GM21381 (cell line): ENCODE results near the gene ADAMTS20.
"Not testable (repeated sequence)": the region's sequence is repeated elsewhere in the genome, so short reads cannot be mapped to it uniquely, and the experiment has no call there.

Source experiments
- ATAC-seq: cut with Tn5 transposase; IDR thresholded peaks from one replicate; pipeline ENCODE4 v1.9.1; 2021; ENCODE audit warnings: mild to moderate bottlenecking, moderate library complexity; ENCODE audit not compliant: unreplicated experiment

Gene ADAMTS20, protein sequence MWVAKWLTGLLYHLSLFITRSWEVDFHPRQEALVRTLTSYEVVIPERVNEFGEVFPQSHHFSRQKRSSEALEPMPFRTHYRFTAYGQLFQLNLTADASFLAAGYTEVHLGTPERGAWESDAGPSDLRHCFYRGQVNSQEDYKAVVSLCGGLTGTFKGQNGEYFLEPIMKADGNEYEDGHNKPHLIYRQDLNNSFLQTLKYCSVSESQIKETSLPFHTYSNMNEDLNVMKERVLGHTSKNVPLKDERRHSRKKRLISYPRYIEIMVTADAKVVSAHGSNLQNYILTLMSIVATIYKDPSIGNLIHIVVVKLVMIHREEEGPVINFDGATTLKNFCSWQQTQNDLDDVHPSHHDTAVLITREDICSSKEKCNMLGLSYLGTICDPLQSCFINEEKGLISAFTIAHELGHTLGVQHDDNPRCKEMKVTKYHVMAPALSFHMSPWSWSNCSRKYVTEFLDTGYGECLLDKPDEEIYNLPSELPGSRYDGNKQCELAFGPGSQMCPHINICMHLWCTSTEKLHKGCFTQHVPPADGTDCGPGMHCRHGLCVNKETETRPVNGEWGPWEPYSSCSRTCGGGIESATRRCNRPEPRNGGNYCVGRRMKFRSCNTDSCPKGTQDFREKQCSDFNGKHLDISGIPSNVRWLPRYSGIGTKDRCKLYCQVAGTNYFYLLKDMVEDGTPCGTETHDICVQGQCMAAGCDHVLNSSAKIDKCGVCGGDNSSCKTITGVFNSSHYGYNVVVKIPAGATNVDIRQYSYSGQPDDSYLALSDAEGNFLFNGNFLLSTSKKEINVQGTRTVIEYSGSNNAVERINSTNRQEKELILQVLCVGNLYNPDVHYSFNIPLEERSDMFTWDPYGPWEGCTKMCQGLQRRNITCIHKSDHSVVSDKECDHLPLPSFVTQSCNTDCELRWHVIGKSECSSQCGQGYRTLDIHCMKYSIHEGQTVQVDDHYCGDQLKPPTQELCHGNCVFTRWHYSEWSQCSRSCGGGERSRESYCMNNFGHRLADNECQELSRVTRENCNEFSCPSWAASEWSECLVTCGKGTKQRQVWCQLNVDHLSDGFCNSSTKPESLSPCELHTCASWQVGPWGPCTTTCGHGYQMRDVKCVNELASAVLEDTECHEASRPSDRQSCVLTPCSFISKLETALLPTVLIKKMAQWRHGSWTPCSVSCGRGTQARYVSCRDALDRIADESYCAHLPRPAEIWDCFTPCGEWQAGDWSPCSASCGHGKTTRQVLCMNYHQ (N-terminal part only)

GRCh38 chr12:43551971-43552559 is at the start of gene ADAMTS20:
Gene ADAMTS20 (minus strand): TSS chr12:43552203. CDS start chr12:43551921, 282 bp downstream.
- ATAC-seq = no peak

DNA sequence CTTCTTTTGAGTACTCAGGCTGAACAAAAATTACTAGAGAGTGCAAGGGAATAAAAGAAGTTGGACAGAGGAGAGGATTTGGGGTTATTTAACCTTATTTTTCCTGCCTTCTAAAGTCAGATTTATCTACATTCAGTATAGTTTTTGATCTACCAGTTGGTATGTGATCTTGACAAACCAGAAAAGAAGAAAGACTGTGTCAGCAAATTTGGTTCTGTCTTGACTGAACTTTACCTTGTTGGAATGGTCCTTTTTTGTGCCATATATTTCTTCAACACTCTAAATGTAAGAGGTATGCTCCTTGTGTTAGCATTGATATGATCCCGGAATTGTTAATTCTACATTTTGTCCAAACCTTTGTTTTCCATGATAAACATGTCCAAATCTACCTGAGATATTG is 47.7 kb upstream of the ADAMTS20 start:
- no peak for ATAC-seq

DNA sequence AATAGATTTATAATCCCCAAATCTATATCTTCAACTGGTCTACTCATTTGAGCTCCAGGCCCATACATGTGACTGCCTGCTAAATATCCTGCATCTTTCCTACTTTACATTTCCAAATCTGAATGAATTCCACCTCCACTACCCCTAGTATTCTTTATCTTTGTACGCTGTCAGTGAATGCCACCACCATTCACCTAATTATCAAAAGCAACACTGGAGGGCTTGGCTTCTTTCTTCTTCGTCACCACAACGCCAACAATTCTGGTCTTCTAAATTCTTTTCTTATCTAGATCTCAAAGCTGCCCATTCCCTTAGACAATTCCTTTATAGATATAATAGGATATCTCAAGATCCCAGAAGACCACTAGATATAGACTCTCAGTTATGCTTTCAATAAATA is 47.1 kb upstream of the ADAMTS20 start:
- no peak for ATAC-seq

DNA sequence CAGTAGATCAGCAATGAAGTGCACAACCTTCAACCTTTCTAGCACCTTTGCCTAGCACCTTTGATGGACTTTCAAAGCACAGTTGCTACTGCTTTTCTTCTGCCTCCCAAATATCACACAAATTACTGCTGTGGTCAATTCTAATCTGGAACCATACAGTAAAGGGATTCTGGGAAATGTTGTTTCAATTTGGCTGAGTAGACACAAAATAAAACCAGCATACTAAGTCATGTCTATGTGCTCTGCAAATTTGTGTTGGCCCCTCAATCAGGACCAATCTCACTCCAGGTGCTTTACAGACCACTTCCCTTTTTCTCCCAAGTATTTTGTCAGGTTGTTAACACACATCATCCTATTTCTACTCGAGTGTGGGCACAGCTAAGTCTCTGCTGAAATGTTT is 38.3 kb upstream of the ADAMTS20 start:
- ATAC-seq = no peak

DNA sequence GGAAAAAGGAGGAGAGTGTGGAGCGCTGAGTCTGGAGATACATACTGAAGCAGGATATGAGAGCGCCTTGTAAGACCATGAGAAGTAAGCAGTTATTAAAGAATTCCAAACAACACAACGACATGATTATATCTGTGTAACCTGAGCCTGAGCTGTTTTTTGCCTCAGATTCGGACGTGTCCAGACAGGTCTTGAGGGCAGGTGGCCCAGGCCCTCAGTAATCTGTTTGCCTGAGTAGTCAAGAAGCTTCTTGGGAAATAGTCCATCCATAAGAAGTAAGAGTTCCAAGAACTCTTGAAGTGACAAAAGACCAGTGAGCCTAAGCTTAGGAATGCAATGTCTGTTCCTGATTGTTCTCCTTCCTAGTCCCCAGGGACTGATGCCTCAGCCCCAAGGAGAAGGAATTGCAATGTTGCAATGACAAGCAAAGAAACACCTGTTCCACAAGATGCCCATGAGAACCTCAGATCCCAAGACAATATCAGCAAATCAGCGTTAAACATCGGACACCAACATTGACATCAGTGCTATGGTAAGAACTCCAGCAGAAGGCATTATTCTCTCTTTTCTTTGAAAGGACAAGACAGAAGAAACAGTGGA is 34.7 kb upstream of the ADAMTS20 start:
- ATAC-seq = no peak

- no peak for ATAC-seq
Measured at GRCh38 chr12:43585676-43586075, 33.7 kb upstream of the ADAMTS20 start.

- no peak for ATAC-seq
Measured at GRCh38 chr12:43580601-43581000, 28.6 kb upstream of the ADAMTS20 start.

DNA sequence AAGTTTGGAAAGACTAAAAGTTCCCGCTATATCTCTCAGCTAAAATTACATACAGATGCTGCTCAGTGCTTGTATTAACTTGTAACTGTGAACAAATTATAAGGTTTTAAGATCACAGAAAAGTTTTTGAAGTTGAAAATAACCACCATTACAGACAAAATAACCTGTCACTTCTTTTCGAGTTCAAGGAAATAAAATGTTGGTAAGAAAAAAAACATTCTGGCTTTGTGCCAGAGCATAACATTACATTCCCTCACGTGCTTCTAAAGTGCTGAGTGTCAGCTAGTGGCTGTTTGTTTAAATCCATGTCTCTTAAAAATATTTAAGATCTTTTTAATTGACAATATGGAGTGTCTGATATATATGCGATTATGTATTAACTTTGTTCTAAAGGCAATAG is 27.2 kb upstream of the ADAMTS20 start:
- ATAC-seq = no peak

DNA sequence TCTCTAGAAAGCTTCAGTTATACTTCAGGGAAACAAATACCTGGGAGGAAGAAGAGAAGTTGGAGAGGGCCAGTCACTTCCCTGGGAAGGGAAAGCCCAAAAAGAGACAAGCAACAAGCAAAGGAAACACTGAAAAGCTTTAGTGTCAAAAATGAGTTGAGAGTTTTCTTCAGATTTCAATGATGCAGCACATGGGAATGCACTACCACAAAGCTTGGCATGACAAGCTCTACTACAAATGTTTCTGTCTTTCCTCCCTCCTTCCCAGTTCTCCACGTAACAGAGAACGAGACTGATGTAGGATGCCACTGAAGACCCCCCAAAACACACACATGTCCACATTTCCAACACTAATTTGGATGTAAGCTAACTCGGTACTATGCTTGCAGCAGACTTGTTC is 26.8 kb upstream of the ADAMTS20 start:
- ATAC-seq = no peak

GRCh38 chr12:43577381-43577780 is 25.4 kb upstream of the ADAMTS20 start:
- ATAC-seq = no peak

DNA sequence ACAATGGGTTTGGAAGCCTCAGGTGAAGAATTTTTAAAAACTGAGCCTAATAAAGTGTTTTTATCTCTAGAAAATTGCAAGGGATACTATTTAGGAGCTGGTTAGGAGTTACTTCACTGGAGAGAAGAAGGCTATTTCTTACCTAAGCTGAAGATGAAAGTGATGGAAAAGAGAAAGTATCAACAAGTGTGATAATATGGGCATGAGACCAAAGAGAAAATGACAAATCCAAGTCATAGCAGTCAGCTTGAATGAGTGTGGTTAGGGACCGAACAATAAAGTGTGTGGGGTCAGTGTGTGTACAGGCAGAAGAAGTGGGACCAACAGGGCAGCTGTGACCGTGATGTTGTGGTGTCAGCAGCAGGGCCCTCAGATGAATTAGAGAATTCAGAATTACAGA is 24.2 kb upstream of the ADAMTS20 start:
- no peak for ATAC-seq

GRCh38 chr12:43571885-43572284 is 19.9 kb upstream of the ADAMTS20 start:
- no peak for ATAC-seq

GRCh38 chr12:43556057-43556456 is 4.1 kb upstream of the ADAMTS20 start:
- ATAC-seq = no peak

DNA sequence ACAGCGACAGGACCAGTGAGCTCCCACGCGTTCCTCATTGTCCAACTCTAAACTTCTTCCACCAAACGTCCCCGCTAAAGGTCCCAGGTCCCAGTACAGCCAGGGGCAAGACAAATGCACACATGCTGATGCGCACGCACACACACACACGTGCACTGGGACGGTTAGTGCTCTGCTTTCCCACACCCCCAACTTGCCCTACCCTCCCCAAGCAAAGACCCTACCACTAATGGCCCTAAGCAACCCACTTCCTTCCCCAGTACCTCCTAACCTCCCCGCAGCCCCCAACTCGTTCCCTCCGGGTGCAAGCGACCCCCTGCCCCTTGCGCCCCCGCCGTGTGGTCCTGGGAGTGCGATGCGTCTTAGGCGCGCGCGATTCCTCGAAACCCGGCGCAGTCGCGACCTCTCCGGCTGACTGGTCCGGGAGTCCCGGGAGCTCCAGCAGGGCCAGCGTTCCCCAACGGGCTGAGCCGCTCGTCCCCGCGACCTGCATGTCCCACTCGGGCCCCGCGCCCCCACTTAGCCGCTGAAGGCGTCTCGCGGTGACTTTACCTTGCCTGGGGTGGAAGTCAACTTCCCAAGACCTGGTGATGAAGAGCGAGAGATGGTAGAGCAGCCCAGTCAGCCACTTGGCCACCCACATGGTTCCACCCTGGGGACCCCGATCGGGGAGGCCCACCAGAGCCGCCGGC is 578 bp downstream of the ADAMTS20 start:
- no peak for ATAC-seq

GRCh38 chr12:43550831-43551271 is 1.2 kb downstream of the ADAMTS20 start:
- ATAC-seq = no peak

DNA sequence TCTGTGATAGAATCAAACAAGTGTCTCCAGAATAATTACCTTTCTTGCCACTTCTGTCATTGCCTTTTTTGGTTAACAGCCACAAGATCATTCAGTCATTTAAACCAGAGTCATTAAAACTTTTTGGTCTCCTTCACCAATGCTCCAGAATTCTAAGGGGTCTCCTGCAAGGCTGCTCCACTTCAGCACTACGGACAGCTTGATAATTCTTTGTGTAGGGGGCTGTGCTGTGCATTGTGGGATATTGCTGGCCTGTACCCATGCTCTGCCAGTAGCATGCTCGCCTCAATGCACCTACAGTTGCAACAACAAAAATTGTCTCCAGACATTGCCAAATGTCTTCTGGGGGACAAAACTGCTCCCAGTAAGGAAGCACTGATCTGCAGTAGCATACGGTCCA is 7.3 kb downstream of the ADAMTS20 start:
- ATAC-seq = no peak

- ATAC-seq = no peak
Measured at GRCh38 chr12:43540470-43540869, 11.5 kb downstream of the ADAMTS20 start.

- ATAC-seq = not testable (repeated sequence)
Measured at GRCh38 chr12:43537675-43538074, 14.3 kb downstream of the ADAMTS20 start.

DNA sequence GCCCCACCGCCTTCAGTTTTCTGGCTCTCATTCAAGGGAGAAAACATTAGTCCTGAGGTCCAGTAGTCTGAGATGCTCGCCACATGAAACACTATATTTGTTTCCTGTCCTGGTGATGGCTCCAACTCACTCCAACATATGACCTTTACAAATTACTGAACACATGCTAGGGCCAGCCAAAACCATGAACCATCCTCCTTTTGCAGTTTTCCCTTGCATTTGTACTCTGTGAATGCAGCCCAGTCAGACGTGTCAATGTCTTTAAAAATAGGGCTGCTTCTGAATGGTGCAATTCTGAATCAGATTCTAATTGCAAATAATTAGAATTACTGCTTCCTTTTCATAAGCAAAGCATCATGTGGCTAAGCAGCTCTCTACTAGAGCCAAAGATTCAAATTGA is 36.0 kb downstream of the ADAMTS20 start:
- no peak for ATAC-seq

DNA sequence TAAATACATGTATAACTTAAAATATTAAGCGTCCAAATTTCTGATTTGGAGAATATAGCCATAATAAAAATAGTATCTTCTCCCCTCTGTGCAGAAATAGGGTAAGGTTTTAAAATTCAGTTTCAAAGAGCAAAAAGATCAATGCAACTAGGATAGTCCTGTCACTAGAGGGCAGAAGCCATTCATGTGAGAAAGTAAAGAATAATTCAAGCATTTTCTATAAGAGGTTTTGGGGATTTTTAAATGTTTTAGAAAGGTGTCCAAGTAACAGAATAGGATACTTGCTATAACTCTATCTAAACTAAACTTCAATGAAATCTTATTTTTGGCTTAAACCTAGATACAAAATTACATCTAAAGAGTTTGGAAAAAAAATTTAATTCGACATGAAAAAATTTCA is 50.3 kb downstream of the ADAMTS20 start:
- ATAC-seq = no peak
